ENCODE results near the gene GSDME.
"Not testable (repeated sequence)": the region's sequence is repeated elsewhere in the genome, so short reads cannot be mapped to it uniquely, and the experiment has no call there.

The GSDME gene

GRCh38 chr7:24738577-24738976 lies 18.7 kb downstream of the GSDME start:
- TF ChIP-seq CTCF (IDR thresholded peaks at IDR 0.05; ENCODE audit: control insufficient read depth, insufficient read depth, low read depth, low read length, missing control alignments): no peak
- DNase-seq (ENCODE audit: low read depth): no peak

GRCh38 chr7:24737281-24737680 lies 20.0 kb downstream of the GSDME start:
- DNase-seq (ENCODE audit: low read depth): no peak
- no peak overlapping the region for H3K4me3 ChIP-seq (ENCODE audit: control insufficient read depth, low read depth, low read length)
- TF ChIP-seq CTCF (IDR thresholded peaks at IDR 0.05; ENCODE audit: control insufficient read depth, insufficient read depth, low read depth, low read length, missing control alignments): no peak

More at GRCh38 chr7:24738577-24738976, 18.7 kb downstream of the GSDME start:
- H3K4me3 ChIP-seq (ENCODE audit: control insufficient read depth, low read depth, low read length): no peak overlapping the region

- not testable (repeated sequence) for H3K4me3 ChIP-seq (ENCODE audit: control insufficient read depth, low read depth, low read length); DNase-seq (ENCODE audit: low read depth)
Measured at GRCh38 chr7:24735594-24735993, 21.7 kb downstream of the GSDME start.

GRCh38 chr7:24734306-24734705 lies 23.0 kb downstream of the GSDME start:
- DNase-seq (ENCODE audit: low read depth): no peak
- H3K4me3 ChIP-seq (ENCODE audit: control insufficient read depth, low read depth, low read length): no peak overlapping the region
- no peak for TF ChIP-seq CTCF (IDR thresholded peaks at IDR 0.05; ENCODE audit: control insufficient read depth, insufficient read depth, low read depth, low read length, missing control alignments)

GRCh38 chr7:24733414-24734060 lies 23.7 kb downstream of the GSDME start:
- TF ChIP-seq CTCF (IDR thresholded peaks at IDR 0.05; ENCODE audit: control insufficient read depth, insufficient read depth, low read depth, low read length, missing control alignments): no peak
- H3K4me3 ChIP-seq (ENCODE audit: control insufficient read depth, low read depth, low read length): no peak overlapping the region
- DNase-seq (ENCODE audit: low read depth): no peak

- DNase-seq (ENCODE audit: low read depth): no peak
- no peak for TF ChIP-seq CTCF (IDR thresholded peaks at IDR 0.05; ENCODE audit: control insufficient read depth, insufficient read depth, low read depth, low read length, missing control alignments)
- H3K4me3 ChIP-seq (ENCODE audit: control insufficient read depth, low read depth, low read length): no peak overlapping the region
Measured at GRCh38 chr7:24732646-24733413, 24.4 kb downstream of the GSDME start.

- TF ChIP-seq CTCF (IDR thresholded peaks at IDR 0.05; ENCODE audit: control insufficient read depth, insufficient read depth, low read depth, low read length, missing control alignments): no peak
- DNase-seq (ENCODE audit: low read depth): no peak
- no peak overlapping the region for H3K4me3 ChIP-seq (ENCODE audit: control insufficient read depth, low read depth, low read length)
Measured at GRCh38 chr7:24731313-24731712, 26.0 kb downstream of the GSDME start.
